ENCODE measurements around the gene SIRT7.

Gene SIRT7

DNA sequence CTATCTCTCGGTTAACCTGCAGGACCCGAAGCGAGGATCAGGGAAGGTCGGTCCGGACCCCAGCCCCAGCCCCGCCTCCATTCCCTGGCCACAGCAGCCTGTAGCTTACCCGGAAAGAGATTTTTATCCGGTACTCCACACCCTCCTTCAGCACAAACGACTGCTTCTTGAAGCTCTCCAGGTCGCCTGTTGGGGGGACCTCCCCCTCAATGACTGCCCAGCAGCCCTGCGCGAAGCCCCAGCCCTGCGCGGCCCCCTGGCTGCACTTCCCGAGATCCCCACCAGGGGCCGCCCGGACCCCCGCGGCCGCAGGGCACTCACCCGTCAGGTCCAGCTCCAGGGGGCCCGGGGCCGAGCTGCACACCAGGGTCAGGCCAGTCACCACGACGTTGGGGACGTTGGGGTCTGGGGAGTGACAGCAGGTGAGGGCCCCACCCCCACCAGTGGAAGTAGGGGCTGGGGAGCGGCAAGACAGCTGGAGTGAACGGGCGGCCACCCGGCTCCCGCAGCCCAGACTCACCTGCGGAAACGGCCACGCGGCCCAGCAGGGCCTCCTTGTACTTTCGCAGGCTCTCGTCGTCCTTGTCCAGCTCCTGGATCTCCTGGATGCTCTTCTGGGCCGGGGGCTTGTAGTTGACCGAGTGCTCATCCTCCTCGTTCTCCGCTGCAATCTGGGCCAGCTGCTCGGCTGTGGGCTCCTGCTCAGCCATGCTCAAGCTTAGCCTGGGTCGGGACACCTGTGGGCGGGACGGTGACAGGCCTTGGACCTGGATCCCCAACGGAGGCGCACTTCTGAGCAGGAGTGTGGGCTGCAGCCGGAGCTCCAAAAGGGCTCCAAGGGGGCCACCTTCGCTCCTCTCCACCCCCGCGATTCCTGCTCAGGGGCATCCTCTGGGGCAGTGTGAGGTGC, 48.5 kb downstream of the SIRT7 start:
- Histone ChIP-seq H3K27me3 (ENCODE audit: insufficient read depth, poor library complexity, severe bottlenecking) (no peaks in the 10 kb centered on the region), H3K27ac (replicated peaks) (peak overlapping the region; percentile 93), H3K4me3 (replicated peaks; ENCODE audit: insufficient read depth, low read length) (peak overlapping the region; percentile 87)
- peak in 1 of 2 experiments; percentile 38 for DNase-seq (ENCODE audit: low read depth in 1 of 2, low spot score in 1 of 2)
- TF ChIP-seq GABPA (IDR thresholded peaks at IDR 0.05; ENCODE audit: low read depth): 0 out of 2 replicates have a peak, but pooled peaks have one; percentile 25
- TF ChIP-seq POLR2AphosphoS5 (IDR thresholded peaks at IDR 0.05; ENCODE audit: low read depth): peak; percentile 65; the same call in 1 of the 2 replicates
- TF ChIP-seq, protein P1, sequence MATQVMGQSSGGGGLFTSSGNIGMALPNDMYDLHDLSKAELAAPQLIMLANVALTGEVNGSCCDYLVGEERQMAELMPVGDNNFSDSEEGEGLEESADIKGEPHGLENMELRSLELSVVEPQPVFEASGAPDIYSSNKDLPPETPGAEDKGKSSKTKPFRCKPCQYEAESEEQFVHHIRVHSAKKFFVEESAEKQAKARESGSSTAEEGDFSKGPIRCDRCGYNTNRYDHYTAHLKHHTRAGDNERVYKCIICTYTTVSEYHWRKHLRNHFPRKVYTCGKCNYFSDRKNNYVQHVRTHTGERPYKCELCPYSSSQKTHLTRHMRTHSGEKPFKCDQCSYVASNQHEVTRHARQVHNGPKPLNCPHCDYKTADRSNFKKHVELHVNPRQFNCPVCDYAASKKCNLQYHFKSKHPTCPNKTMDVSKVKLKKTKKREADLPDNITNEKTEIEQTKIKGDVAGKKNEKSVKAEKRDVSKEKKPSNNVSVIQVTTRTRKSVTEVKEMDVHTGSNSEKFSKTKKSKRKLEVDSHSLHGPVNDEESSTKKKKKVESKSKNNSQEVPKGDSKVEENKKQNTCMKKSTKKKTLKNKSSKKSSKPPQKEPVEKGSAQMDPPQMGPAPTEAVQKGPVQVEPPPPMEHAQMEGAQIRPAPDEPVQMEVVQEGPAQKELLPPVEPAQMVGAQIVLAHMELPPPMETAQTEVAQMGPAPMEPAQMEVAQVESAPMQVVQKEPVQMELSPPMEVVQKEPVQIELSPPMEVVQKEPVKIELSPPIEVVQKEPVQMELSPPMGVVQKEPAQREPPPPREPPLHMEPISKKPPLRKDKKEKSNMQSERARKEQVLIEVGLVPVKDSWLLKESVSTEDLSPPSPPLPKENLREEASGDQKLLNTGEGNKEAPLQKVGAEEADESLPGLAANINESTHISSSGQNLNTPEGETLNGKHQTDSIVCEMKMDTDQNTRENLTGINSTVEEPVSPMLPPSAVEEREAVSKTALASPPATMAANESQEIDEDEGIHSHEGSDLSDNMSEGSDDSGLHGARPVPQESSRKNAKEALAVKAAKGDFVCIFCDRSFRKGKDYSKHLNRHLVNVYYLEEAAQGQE (IDR thresholded peaks at IDR 0.05; ENCODE audit: insufficient replicate concordance, low read depth): no peak
- no peak for TF ChIP-seq SPI1 (IDR thresholded peaks at IDR 0.05; ENCODE audit: borderline replicate concordance, low read depth)
- TF ChIP-seq, protein P2, sequence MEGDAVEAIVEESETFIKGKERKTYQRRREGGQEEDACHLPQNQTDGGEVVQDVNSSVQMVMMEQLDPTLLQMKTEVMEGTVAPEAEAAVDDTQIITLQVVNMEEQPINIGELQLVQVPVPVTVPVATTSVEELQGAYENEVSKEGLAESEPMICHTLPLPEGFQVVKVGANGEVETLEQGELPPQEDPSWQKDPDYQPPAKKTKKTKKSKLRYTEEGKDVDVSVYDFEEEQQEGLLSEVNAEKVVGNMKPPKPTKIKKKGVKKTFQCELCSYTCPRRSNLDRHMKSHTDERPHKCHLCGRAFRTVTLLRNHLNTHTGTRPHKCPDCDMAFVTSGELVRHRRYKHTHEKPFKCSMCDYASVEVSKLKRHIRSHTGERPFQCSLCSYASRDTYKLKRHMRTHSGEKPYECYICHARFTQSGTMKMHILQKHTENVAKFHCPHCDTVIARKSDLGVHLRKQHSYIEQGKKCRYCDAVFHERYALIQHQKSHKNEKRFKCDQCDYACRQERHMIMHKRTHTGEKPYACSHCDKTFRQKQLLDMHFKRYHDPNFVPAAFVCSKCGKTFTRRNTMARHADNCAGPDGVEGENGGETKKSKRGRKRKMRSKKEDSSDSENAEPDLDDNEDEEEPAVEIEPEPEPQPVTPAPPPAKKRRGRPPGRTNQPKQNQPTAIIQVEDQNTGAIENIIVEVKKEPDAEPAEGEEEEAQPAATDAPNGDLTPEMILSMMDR (IDR thresholded peaks at IDR 0.05; ENCODE audit: insufficient read depth, low read length): peak; percentile 55

DNA sequence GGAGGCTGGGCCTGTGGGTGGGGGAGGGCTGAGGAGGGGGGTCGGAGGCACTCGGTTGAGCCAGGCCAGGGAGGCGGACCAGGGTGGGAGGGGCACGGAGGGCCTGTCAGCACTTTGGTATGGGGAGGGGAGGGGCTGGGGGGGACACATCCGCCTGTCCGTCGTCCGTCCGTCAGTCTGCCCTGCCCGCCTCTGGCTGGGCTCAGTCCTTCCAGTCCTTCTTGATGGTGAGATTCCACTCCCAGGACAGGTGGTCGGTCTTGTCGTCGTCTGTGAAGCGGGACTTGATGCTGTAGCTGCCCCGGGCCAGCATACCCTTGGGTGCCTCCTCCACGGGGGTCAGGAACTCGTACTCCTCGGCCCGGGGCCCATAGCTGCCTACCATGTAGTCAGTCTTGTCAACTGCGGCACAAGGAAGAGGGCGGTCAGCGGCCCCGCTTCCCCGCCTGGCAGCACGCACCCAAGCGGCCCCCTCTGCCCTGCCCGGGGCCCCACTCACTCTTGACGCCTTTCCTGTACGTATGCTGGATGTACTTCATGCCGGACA, 49.2 kb downstream of the SIRT7 start:
- DNase-seq (ENCODE audit: low read depth in 1 of 2, low spot score in 1 of 2): peak in 1 of 2 experiments; percentile 33
- Histone ChIP-seq H3K27me3 (ENCODE audit: insufficient read depth, poor library complexity, severe bottlenecking) (no peaks in the 10 kb centered on the region), H3K27ac (replicated peaks) (peak overlapping the region; percentile 93), H3K4me3 (replicated peaks; ENCODE audit: insufficient read depth, low read length) (peak overlapping the region; percentile 87)
- TF ChIP-seq, protein P1 (IDR thresholded peaks at IDR 0.05; ENCODE audit: insufficient replicate concordance, low read depth): no peak
- TF ChIP-seq GABPA (IDR thresholded peaks at IDR 0.05; ENCODE audit: low read depth): no peak
- TF ChIP-seq POLR2AphosphoS5 (IDR thresholded peaks at IDR 0.05; ENCODE audit: low read depth): no peak; the same call in 1 of the 2 replicates
- no peak for TF ChIP-seq SPI1 (IDR thresholded peaks at IDR 0.05; ENCODE audit: borderline replicate concordance, low read depth)
- TF ChIP-seq, protein P2 (IDR thresholded peaks at IDR 0.05; ENCODE audit: insufficient read depth, low read length): no peak

DNA sequence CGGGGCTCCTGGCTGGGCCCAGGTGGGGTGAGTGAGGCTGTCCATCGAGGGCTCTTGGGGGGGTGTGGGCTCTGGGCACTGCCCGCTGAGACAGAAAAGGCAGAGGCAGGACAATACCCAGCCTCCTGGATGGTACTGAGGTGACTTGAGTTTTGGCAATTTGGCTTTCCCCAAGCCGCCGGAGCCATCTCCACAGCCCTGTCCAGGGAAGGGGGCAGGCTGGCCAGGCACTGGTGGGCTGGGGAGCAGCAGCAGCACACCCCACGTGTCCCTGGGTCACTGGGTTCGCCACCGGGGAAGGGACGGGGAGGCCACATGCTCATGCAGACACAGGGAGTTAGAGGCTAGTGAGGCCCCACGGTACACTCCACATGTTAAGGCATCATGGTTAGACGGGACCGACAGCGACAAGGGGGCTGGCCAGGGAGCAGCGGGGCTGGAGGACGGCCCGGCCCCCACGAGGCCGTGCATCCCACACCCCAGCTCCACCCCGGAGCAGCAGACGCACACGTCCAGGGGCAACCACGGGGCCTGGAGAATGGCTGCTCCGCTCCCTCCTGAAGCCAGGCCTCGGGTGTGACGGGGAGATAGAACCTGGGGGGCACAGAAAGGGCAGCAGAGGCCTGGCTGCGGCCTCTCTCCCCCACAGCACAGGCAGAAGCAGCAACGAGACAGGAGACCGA, 49.8 kb downstream of the SIRT7 start:
- H3K27ac ChIP-seq (replicated peaks): peak overlapping the region; percentile 93
- H3K4me3 ChIP-seq (replicated peaks; ENCODE audit: insufficient read depth, low read length): no peak overlapping the region
- H3K27me3 ChIP-seq (ENCODE audit: insufficient read depth, poor library complexity, severe bottlenecking): no peaks in the 10 kb centered on the region
- DNase-seq (ENCODE audit: low read depth in 1 of 2, low spot score in 1 of 2): peak in 1 of 2 experiments; percentile 35
- TF ChIP-seq POLR2AphosphoS5 (IDR thresholded peaks at IDR 0.05; ENCODE audit: low read depth) (peak; percentile 81), SPI1 (IDR thresholded peaks at IDR 0.05; ENCODE audit: borderline replicate concordance, low read depth) (no peak)
- TF ChIP-seq, protein P2 (IDR thresholded peaks at IDR 0.05; ENCODE audit: insufficient read depth, low read length): no peak

Measured in HL-60 (cell line).